ENCODE measurements around the gene SIGLEC6. TPM values are rescaled to one million over a fixed set of nuclear protein-coding genes. Genes with fewer than 3 reads are reported as not detected.

The SIGLEC6 gene
- total RNA-seq, 4 donors from 2014 or later = 0.29 to 7.2 (median 0.77) TPM

- intact Hi-C loops (cut with DNase I; ENCODE audit: low total_unique reads) = no loop called here
- DNase-seq = no peak
- H3K36me3 ChIP-seq = no peaks in the 10 kb centered on the region
- no peaks in the 10 kb centered on the region for H3K9me3 ChIP-seq
- TF ChIP-seq POLR2A (IDR thresholded peaks at IDR 0.05) (no peak), CTCF (IDR thresholded peaks at IDR 0.05) (no peak)
- no peak overlapping the region for H3K27ac ChIP-seq
- no peaks in the 10 kb centered on the region for H3K4me1 ChIP-seq
- H3K4me3 ChIP-seq = no peak overlapping the region
- H3K27me3 ChIP-seq = no peaks in the 10 kb centered on the region
Observed at GRCh38 chr19:51485960-51486660, 45.4 kb downstream of the SIGLEC6 start.

- Histone ChIP-seq H3K36me3 (no peaks in the 10 kb centered on the region), H3K27ac (no peak overlapping the region), H3K27me3 (no peaks in the 10 kb centered on the region), H3K4me1 (no peaks in the 10 kb centered on the region), H3K4me3 (no peak overlapping the region), H3K9me3 (no peaks in the 10 kb centered on the region)
- intact Hi-C loops (cut with DNase I; ENCODE audit: low total_unique reads) = no loop called here
- DNase-seq = no peak
- TF ChIP-seq POLR2A (IDR thresholded peaks at IDR 0.05) (no peak), CTCF (IDR thresholded peaks at IDR 0.05) (no peak)
Observed at GRCh38 chr19:51480590-51480989, 50.9 kb downstream of the SIGLEC6 start.

- H3K27ac ChIP-seq = no peak overlapping the region
- no peak for TF ChIP-seq CTCF (IDR thresholded peaks at IDR 0.05)
- TF ChIP-seq POLR2A (IDR thresholded peaks at IDR 0.05) = no peak
- DNase-seq = no peak
- intact Hi-C loops (cut with DNase I; ENCODE audit: low total_unique reads) = loop anchor here (10.0 kb wide), 1 partner anchor 175 kb away; no protein-coding TSS in a partner anchor
- H3K9me3 ChIP-seq = no peaks in the 10 kb centered on the region
- no peak overlapping the region for H3K4me3 ChIP-seq
- no peaks in the 10 kb centered on the region for H3K36me3 ChIP-seq
- no peaks in the 10 kb centered on the region for H3K27me3 ChIP-seq
- H3K4me1 ChIP-seq = no peaks in the 10 kb centered on the region
Observed at GRCh38 chr19:51479531-51480331, 51.7 kb downstream of the SIGLEC6 start.

GRCh38 chr19:51478381-51479234 is 52.9 kb downstream of the SIGLEC6 start, which contains the start of gene CEACAM18:
CEACAM18 (plus strand) TSS chr19:51478539.
- intact Hi-C loops (cut with DNase I; ENCODE audit: low total_unique reads) = loop anchor here (10.0 kb wide), 1 partner anchor 176 kb away; no protein-coding TSS in a partner anchor
- Histone ChIP-seq H3K4me3 (no peak within 1 kb of the TSS), H3K27me3 (no peaks in the 10 kb centered on the region), H3K36me3 (no peaks in the 10 kb centered on the region), H3K4me1 (no peaks in the 10 kb centered on the region), H3K9me3 (no peaks in the 10 kb centered on the region), H3K27ac (no peak within 1 kb of the TSS)
- no peak for DNase-seq
- no peak for TF ChIP-seq CTCF (IDR thresholded peaks at IDR 0.05)
- no peak for TF ChIP-seq POLR2A (IDR thresholded peaks at IDR 0.05)

Data from uterus (tissue), 4 donors.